Loucy (cell line): ENCODE measurements around the gene TCTN1.
"Not testable (repeated sequence)": the region's sequence is repeated elsewhere in the genome, so short reads cannot be mapped to it uniquely, and the experiment has no call there.

Source experiments
- H2AFZ ChIP-seq: fragments of 200-600 bp; sonication (generic); 2 replicates; pipeline ENCODE4 v1.6.0; 2016; ENCODE audit warnings: antibody characterized with exemption, mild to moderate bottlenecking, low read length, moderate library complexity
- H3F3A ChIP-seq: fragments of 200-600 bp; 2 replicates; pipeline ENCODE4 v1.6.0; 2016; ENCODE audit warnings: antibody characterized with exemption, low read depth, mild to moderate bottlenecking
- H3K27me3 ChIP-seq: fragments of 200-600 bp; sonication (generic); 2 replicates; pipeline ENCODE4 v1.6.1; 2014; ENCODE audit warnings: low read length, mild to moderate bottlenecking; ENCODE audit not compliant: insufficient read depth, poor library complexity, severe bottlenecking
- H3K36me3 ChIP-seq: fragments of 200-600 bp; sonication (generic); 2 replicates; pipeline ENCODE4 v1.6.1; 2016; ENCODE audit warnings: low read length; ENCODE audit not compliant: insufficient read depth
- H3K4me1 ChIP-seq: fragments of 200-600 bp; sonication (generic); 2 replicates; pipeline ENCODE4 v1.5.1; 2014; ENCODE audit warnings: low read length, mild to moderate bottlenecking; ENCODE audit not compliant: insufficient read depth, poor library complexity, severe bottlenecking
- H3K4me2 ChIP-seq: fragments of 200-600 bp; sonication (generic); 2 replicates; pipeline ENCODE4 v1.6.0; 2014; ENCODE audit warnings: antibody characterized with exemption, low read length, low read depth, mild to moderate bottlenecking; ENCODE audit not compliant: poor library complexity, severe bottlenecking
- H3K4me3 ChIP-seq: fragments of 200-600 bp; sonication (generic); 2 replicates; pipeline ENCODE4 v1.5.1; 2014; ENCODE audit warnings: low read length, mild to moderate bottlenecking, mixed read lengths; ENCODE audit not compliant: poor library complexity, severe bottlenecking
- H3K79me2 ChIP-seq: fragments of 200-600 bp; sonication (generic); 2 replicates; pipeline ENCODE4 v1.6.1; 2014; ENCODE audit warnings: low read length; ENCODE audit not compliant: insufficient read depth
- H3K9ac ChIP-seq: fragments of 200-600 bp; sonication (generic); 2 replicates; pipeline ENCODE4 v1.6.0; 2014; ENCODE audit warnings: mild to moderate bottlenecking, low read depth, low read length, moderate library complexity; ENCODE audit not compliant: poor library complexity, severe bottlenecking
- H3K9me2 ChIP-seq: fragments of 200-600 bp; sonication (generic); replicated peaks from 2 replicates; pipeline ENCODE4 v1.6.1; 2016; ENCODE audit warnings: low read depth, low read length, mixed read lengths
- H3K9me3 ChIP-seq: fragments of 200-600 bp; sonication (generic); 2 replicates; pipeline ENCODE4 v1.6.1; 2014; ENCODE audit warnings: mild to moderate bottlenecking, antibody characterized with exemption, low read length, low read depth; ENCODE audit not compliant: insufficient read depth
- H4K20me1 ChIP-seq: fragments of 200-600 bp; sonication (generic); 2 replicates; pipeline ENCODE4 v1.6.0; 2014; ENCODE audit warnings: antibody characterized with exemption, low read length, mild to moderate bottlenecking; ENCODE audit not compliant: insufficient read depth, poor library complexity, severe bottlenecking
- EZH2phosphoT487 ChIP-seq: fragments of 200-600 bp; IDR thresholded peaks from 2 replicates; pipeline ENCODE4 v1.6.1; 2018; ENCODE audit warnings: antibody characterized with exemption, mild to moderate bottlenecking, moderate library complexity, borderline replicate concordance
- TF ChIP-seq, protein P1 (sequence below): fragments of 200-600 bp; sonication (generic); conservative IDR thresholded peaks from 2 replicates; pipeline ENCODE4 v1.5.1; 2014; ENCODE audit warnings: mild to moderate bottlenecking, antibody characterized with exemption, low read length

The TCTN1 gene

DNA sequence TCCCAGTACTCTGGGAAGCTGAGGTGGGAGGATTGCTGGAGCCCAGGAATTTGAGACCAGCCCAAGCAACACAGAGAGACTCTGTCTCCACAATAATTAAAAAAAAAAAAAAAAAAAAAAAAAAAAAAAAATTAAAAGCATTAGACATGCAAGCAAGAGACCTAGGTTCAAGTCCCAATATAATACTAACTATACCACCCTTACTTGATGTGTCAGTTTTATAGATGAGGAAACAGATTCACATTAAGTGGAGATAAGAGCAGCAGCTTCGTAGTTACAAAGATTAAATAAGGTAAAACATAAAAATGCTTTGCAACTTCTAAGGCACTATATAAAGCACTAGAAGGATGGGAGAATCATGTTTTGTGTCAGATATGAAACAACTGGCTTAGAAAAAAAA is 39.9 kb upstream of the TCTN1 start:
- Histone ChIP-seq H3F3A (0 out of 2 replicates have a peak, but pooled peaks cover 3% of the 10 kb centered on the region), H3K9ac (no peak overlapping the region), H3K27me3 (no peaks in the 10 kb centered on the region), H4K20me1 (peaks cover 48% of the 10 kb centered on the region), H3K4me1 (peaks cover 38% of the 10 kb centered on the region), H3K9me2 (no peaks in the 10 kb centered on the region), H3K4me3 (no peak overlapping the region), H3K9me3 (peaks cover 13% of the 10 kb centered on the region), H3K4me2 (peak overlapping the region; percentile 25), H2AFZ (no peak overlapping the region), H3K36me3 (no peaks in the 10 kb centered on the region), H3K79me2 (peaks cover 87% of the 10 kb centered on the region)
- TF ChIP-seq, protein P1, sequence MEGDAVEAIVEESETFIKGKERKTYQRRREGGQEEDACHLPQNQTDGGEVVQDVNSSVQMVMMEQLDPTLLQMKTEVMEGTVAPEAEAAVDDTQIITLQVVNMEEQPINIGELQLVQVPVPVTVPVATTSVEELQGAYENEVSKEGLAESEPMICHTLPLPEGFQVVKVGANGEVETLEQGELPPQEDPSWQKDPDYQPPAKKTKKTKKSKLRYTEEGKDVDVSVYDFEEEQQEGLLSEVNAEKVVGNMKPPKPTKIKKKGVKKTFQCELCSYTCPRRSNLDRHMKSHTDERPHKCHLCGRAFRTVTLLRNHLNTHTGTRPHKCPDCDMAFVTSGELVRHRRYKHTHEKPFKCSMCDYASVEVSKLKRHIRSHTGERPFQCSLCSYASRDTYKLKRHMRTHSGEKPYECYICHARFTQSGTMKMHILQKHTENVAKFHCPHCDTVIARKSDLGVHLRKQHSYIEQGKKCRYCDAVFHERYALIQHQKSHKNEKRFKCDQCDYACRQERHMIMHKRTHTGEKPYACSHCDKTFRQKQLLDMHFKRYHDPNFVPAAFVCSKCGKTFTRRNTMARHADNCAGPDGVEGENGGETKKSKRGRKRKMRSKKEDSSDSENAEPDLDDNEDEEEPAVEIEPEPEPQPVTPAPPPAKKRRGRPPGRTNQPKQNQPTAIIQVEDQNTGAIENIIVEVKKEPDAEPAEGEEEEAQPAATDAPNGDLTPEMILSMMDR: no peak
- TF ChIP-seq EZH2phosphoT487: no peak

DNA sequence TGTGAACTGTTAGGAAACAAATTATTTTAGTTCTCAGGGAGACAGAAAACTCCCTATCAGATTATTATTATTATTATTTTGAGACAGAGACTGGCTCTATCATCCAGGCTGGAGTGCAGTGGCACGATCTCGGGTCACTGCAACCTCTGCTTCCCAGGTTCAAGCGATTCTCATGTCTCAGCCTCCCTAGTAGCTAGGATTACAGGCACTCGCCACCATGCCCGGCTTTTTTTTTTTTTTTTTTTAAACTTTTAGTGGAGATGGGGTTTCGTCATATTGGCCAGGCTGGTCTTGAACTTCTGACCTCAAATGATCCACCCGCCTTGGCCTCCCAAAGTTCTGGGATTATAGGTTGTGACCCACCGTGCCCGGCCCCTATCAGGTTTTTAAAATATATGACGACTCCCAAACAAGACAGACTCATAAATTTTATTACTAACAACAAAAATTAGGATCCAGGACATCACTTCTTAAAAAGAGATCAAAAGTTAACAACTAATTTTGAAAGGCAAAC is 39.2 kb upstream of the TCTN1 start:
- H3K9me3 ChIP-seq, H2AFZ ChIP-seq, H3F3A ChIP-seq, H3K27me3 ChIP-seq, H3K36me3 ChIP-seq, H3K9me2 ChIP-seq: not testable (repeated sequence)
- peaks cover 45% of the 10 kb centered on the region for H3K4me1 ChIP-seq
- peaks cover 56% of the 10 kb centered on the region for H4K20me1 ChIP-seq
- peak overlapping the region; percentile 11 for H3K4me3 ChIP-seq
- peak overlapping the region; percentile 60 for H3K4me2 ChIP-seq
- H3K9ac ChIP-seq: peak overlapping the region; percentile 31
- peaks cover 87% of the 10 kb centered on the region for H3K79me2 ChIP-seq

DNA sequence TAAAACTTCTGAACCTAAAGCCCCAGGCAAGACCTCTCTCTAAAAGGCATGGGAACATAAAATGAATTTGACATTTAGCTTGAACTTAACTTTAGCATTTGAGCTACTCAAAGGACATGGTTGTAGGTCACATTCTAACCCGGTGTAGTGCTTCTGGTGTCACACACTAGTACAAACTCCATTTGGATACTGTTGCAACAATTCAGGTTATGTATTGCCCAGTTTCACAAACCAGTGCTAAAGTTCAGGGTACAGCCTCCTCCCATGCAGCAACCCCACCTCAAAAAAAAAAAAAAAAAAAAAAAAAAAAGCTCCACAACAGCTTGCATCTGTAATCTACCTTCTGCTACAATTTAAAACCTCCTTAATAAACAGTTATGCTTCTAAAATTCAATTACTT is 38.6 kb upstream of the TCTN1 start:
- peak overlapping the region; percentile 31 for H3K9ac ChIP-seq

More for the DNA sequence above, 38.6 kb upstream of the TCTN1 start:
- Histone ChIP-seq H3K79me2 (peaks cover 91% of the 10 kb centered on the region), H3K27me3 (no peaks in the 10 kb centered on the region), H2AFZ (no peak overlapping the region), H4K20me1 (peaks cover 60% of the 10 kb centered on the region), H3K4me3 (peak overlapping the region; percentile 55), H3K9me3 (peaks cover 6% of the 10 kb centered on the region; the same call in 1 of the 2 replicates), H3K4me1 (peaks cover 45% of the 10 kb centered on the region), H3K4me2 (peak overlapping the region; percentile 60), H3K9me2 (no peaks in the 10 kb centered on the region), H3F3A (0 out of 2 replicates have a peak, but pooled peaks cover 3% of the 10 kb centered on the region), H3K36me3 (no peaks in the 10 kb centered on the region)
- TF ChIP-seq EZH2phosphoT487: no peak
- TF ChIP-seq, protein P1: no peak
